ENCODE measurements around the gene MRPL22. TPM values are rescaled to one million over a fixed set of nuclear protein-coding genes. Genes with fewer than 3 reads are reported as not detected.

The MRPL22 gene
- polyA plus RNA-seq, 1 donor (not counting 4 experiments of a cell fraction or from before 2014, with no cell fraction given), result 76.9 TPM

DNA sequence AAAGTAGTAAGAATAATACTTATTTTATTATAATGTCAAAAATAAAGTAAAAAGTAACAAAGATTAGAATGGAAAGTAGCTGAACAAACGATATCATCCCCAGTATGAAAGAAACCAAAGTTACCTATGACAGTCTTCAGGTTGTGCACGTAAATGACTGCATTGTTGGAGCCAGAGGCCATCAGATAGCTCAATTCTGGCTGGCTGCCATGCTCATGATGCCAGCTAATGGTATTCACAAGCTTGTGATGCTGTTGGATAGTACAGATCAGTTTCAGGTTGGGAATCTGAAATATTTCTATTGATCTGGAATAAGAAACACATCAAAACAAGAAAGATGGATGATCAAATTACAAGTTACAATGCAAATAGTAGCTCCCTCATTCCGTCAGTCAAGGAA lies 24.0 kb upstream of the MRPL22 start:
- no peaks in the 10 kb centered on the region for H4K20me1 ChIP-seq (ENCODE audit: control insufficient read depth, extremely low read depth, insufficient read depth, low read length)
- dilution Hi-C loops (cut with MboI; ENCODE audit: extremely low pct_ligation_motif_present, low sequenced_read_pairs), result no loop called here
- no peak overlapping the region for H3K9ac ChIP-seq (ENCODE audit: control insufficient read depth, extremely low read depth, insufficient read depth, low read length)
- peaks cover 9 to 12% of the 10 kb centered on the region in 2 experiments for H3K36me3 ChIP-seq (ENCODE audit: control insufficient read depth in 2 of 2, extremely low read depth in 1 of 2, insufficient read depth in 2 of 2, low read length in 2 of 2)
- H3K79me2 ChIP-seq (ENCODE audit: control insufficient read depth, insufficient read depth, low read length), result no peaks in the 10 kb centered on the region
- H2AFZ ChIP-seq (ENCODE audit: control insufficient read depth, low read length), result no peak overlapping the region
- H3K27me3 ChIP-seq (ENCODE audit: control insufficient read depth, extremely low read depth, insufficient read depth, low read length), result no peaks in the 10 kb centered on the region
- no peak for TF ChIP-seq EZH2 (IDR thresholded peaks at IDR 0.05; ENCODE audit: low read length)
- TF ChIP-seq, protein P1, sequence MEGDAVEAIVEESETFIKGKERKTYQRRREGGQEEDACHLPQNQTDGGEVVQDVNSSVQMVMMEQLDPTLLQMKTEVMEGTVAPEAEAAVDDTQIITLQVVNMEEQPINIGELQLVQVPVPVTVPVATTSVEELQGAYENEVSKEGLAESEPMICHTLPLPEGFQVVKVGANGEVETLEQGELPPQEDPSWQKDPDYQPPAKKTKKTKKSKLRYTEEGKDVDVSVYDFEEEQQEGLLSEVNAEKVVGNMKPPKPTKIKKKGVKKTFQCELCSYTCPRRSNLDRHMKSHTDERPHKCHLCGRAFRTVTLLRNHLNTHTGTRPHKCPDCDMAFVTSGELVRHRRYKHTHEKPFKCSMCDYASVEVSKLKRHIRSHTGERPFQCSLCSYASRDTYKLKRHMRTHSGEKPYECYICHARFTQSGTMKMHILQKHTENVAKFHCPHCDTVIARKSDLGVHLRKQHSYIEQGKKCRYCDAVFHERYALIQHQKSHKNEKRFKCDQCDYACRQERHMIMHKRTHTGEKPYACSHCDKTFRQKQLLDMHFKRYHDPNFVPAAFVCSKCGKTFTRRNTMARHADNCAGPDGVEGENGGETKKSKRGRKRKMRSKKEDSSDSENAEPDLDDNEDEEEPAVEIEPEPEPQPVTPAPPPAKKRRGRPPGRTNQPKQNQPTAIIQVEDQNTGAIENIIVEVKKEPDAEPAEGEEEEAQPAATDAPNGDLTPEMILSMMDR (optimal IDR thresholded peaks at IDR 0.05 in 1 of 3, IDR thresholded peaks at IDR 0.05 in 1 of 3, conservative IDR thresholded peaks at IDR 0.05 in 1 of 3; ENCODE audit: extremely low read depth in 1 of 3, insufficient read depth in 2 of 3, low read length in 3 of 3), result no peak
- no peaks in the 10 kb centered on the region for H3K4me1 ChIP-seq (ENCODE audit: control insufficient read depth, extremely low read depth, insufficient read depth, low read length)
- no peak overlapping the region for H3K27ac ChIP-seq (ENCODE audit: control insufficient read depth, insufficient read depth, low read length)
- DNase-seq (ENCODE audit: low read depth, low spot score), result no peak
- H3K4me3 ChIP-seq (ENCODE audit: control insufficient read depth in 2 of 3, extremely low read depth in 1 of 3, insufficient read depth in 2 of 3, low read depth in 1 of 3, low read length in 3 of 3), result no peak overlapping the region
- H3K9me3 ChIP-seq (ENCODE audit: control insufficient read depth, low read depth, low read length), result no peaks in the 10 kb centered on the region
- no peaks in the 10 kb centered on the region for H3K9me1 ChIP-seq (ENCODE audit: control insufficient read depth, extremely low read depth, insufficient read depth, low read length)
- H3K4me2 ChIP-seq (ENCODE audit: control insufficient read depth, extremely low read depth, insufficient read depth, low read depth, low read length), result no peak overlapping the region
- no peak for FAIRE-seq

DNA sequence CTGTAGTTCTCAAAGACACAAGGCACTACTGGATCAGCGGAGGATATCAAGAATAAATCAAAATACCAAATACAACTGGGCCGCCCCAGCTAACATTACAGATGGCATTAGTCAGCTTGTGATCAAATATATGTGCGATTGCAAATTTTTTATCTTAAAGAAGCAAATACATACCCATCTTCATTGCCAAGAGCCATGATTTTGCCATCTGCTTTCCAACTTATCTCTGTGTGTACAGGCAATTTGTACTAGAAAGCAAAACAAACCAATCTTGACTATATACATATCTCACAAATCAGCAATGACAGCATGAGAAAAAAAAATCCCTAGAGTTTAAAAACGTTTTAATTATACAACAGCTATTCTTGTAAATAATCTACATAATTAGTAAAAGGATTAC lies 23.1 kb upstream of the MRPL22 start:
- dilution Hi-C loops (cut with MboI; ENCODE audit: extremely low pct_ligation_motif_present, low sequenced_read_pairs), result no loop called here
- H3K27ac ChIP-seq (ENCODE audit: control insufficient read depth, insufficient read depth, low read length), result no peak overlapping the region
- H3K4me1 ChIP-seq (ENCODE audit: control insufficient read depth, extremely low read depth, insufficient read depth, low read length), result no peaks in the 10 kb centered on the region
- H3K4me3 ChIP-seq (ENCODE audit: control insufficient read depth in 2 of 3, extremely low read depth in 1 of 3, insufficient read depth in 2 of 3, low read depth in 1 of 3, low read length in 3 of 3), result no peak overlapping the region
- no peak overlapping the region for H2AFZ ChIP-seq (ENCODE audit: control insufficient read depth, low read length)
- DNase-seq (ENCODE audit: low read depth, low spot score) (no peak), FAIRE-seq (no peak)
- no peaks in the 10 kb centered on the region for H3K27me3 ChIP-seq (ENCODE audit: control insufficient read depth, extremely low read depth, insufficient read depth, low read length)
- no peak overlapping the region for H3K4me2 ChIP-seq (ENCODE audit: control insufficient read depth, extremely low read depth, insufficient read depth, low read depth, low read length)
- no peaks in the 10 kb centered on the region for H3K9me1 ChIP-seq (ENCODE audit: control insufficient read depth, extremely low read depth, insufficient read depth, low read length)
- H4K20me1 ChIP-seq (ENCODE audit: control insufficient read depth, extremely low read depth, insufficient read depth, low read length), result no peaks in the 10 kb centered on the region
- no peak overlapping the region for H3K9ac ChIP-seq (ENCODE audit: control insufficient read depth, extremely low read depth, insufficient read depth, low read length)
- TF ChIP-seq, protein P1 (optimal IDR thresholded peaks at IDR 0.05 in 1 of 3, IDR thresholded peaks at IDR 0.05 in 1 of 3, conservative IDR thresholded peaks at IDR 0.05 in 1 of 3; ENCODE audit: extremely low read depth in 1 of 3, insufficient read depth in 2 of 3, low read length in 3 of 3), result no peak
- TF ChIP-seq EZH2 (IDR thresholded peaks at IDR 0.05; ENCODE audit: low read length), result no peak
- H3K79me2 ChIP-seq (ENCODE audit: control insufficient read depth, insufficient read depth, low read length), result no peaks in the 10 kb centered on the region
- H3K9me3 ChIP-seq (ENCODE audit: control insufficient read depth, low read depth, low read length), result no peaks in the 10 kb centered on the region
- H3K36me3 ChIP-seq (ENCODE audit: control insufficient read depth in 2 of 2, extremely low read depth in 1 of 2, insufficient read depth in 2 of 2, low read length in 2 of 2), result peaks cover 9 to 10% of the 10 kb centered on the region in 2 experiments

Measured in keratinocyte (primary cell).